ENCODE data around the gene RCOR2.

DNA sequence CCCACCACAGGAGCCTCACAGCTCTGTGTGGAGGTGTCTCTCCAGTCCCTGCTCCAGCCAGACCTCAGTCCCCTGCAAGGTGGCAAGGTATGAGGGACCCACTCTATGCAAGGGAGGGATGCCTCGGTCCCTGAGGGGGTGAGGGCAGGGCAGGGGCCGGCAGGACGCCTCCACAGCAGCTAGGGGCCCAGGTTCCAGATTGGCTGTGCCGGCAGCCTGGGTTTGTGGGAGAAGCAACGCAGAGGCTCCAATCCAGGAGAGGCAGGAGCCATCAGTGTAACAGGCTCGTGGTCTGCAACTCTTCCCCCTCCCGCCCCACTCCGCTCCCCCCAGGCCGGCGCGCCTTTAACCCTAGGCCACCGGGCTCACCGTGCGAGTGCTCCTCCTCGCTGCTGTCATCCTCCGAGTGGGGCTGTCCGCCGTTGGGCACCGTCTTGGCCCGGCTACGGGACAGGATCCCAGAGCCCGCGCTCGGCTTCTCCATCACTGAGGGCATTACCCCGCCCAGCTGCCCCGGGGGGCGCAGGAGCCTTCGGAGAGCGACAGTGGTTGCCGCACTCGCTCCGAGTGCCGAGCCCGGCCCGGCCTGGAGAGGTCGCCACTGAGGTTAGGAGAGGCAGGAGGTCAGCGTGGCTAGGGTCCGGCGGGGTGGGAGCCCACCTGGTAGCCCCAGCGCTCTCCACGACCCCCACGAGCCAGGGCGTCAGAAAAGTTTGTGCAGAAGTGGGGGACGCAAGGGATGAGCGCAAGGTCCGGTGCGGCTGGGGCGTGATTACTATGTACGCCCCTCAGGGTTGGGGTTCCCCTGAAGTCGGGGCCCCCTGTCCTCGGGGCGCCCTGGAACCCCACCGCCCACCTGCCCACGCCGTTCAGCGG, 765 bp downstream of the RCOR2 start:
- TF ChIP-seq CTCF (IDR thresholded peaks at IDR 0.05) (peak in 1 of 3 experiments; percentile 20), POLR2A (IDR thresholded peaks at IDR 0.05) (no peak), POLR2AphosphoS5 (IDR thresholded peaks at IDR 0.05; ENCODE audit: insufficient read depth in 1 of 2, low read depth in 1 of 2) (no peak)

Data from vagina (tissue), 2 donors.